Keratinocyte (primary cell): ENCODE data around the gene PPIC. TPM values are rescaled to one million over a fixed set of nuclear protein-coding genes. Genes with fewer than 3 reads are reported as not detected.

Experiments
- DNase-seq: peaks from one replicate; pipeline ENCODE4 v3.0.0-alpha.2; 2011; ENCODE audit warnings: low read depth, missing footprints, low spot score
- FAIRE-seq: peaks from 2 replicates; lab custom pipeline; 2011; peaks lifted over from hg19 to GRCh38; lab: Jason Lieb, UNC
- H2AFZ ChIP-seq: 2 replicates; pipeline ENCODE4 v1.6.0; 2012; ENCODE audit warnings: low read length, control low read depth, inconsistent platforms; ENCODE audit not compliant: control insufficient read depth
- H3K27ac ChIP-seq: 2 replicates; pipeline ENCODE4 v1.5.1; 2011; ENCODE audit warnings: low read length; ENCODE audit not compliant: control insufficient read depth, insufficient read depth
- H3K27me3 ChIP-seq: 3 replicates; pipeline ENCODE4 v1.6.0; 2011; ENCODE audit warnings: low read length; ENCODE audit not compliant: control insufficient read depth, insufficient read depth; ENCODE audit errors: extremely low read depth
- H3K36me3 ChIP-seq, 2 experiments: 2 replicates in 1 of 2; 3 replicates in 1 of 2; pipeline ENCODE4 v1.5.1; 2011; ENCODE audit warnings: low read length in 2 of 2, mild to moderate bottlenecking in 1 of 2; ENCODE audit not compliant: control insufficient read depth in 2 of 2, insufficient read depth in 2 of 2; ENCODE audit errors: extremely low read depth in 1 of 2
- H3K4me1 ChIP-seq: 3 replicates; pipeline ENCODE4 v1.5.1; 2011; ENCODE audit warnings: low read length; ENCODE audit not compliant: control insufficient read depth, insufficient read depth; ENCODE audit errors: extremely low read depth
- H3K4me2 ChIP-seq: 3 replicates; pipeline ENCODE4 v1.6.0; 2011; ENCODE audit warnings: low read depth, low read length; ENCODE audit not compliant: control insufficient read depth, insufficient read depth; ENCODE audit errors: extremely low read depth
- H3K4me3 ChIP-seq, 3 experiments: fragments of 200-600 bp in 1 of 3; sonication (generic) in 1 of 3; 2 replicates in 2 of 3; 3 replicates in 1 of 3; pipeline ENCODE4 v1.5.1; 2011 to 2016; ENCODE audit warnings: low read length in 3 of 3, mild to moderate bottlenecking in 3 of 3, control low read depth in 2 of 3, inconsistent platforms in 1 of 3, low read depth in 1 of 3, mixed read lengths in 1 of 3, mixed run types in 1 of 3, moderate library complexity in 1 of 3; ENCODE audit not compliant: control insufficient read depth in 2 of 3, insufficient read depth in 2 of 3; ENCODE audit errors: extremely low read depth in 1 of 3
- H3K79me2 ChIP-seq: 2 replicates; pipeline ENCODE4 v1.6.0; 2012; ENCODE audit warnings: low read length; ENCODE audit not compliant: control insufficient read depth, insufficient read depth
- H3K9ac ChIP-seq: 3 replicates; pipeline ENCODE4 v1.6.0; 2011; ENCODE audit warnings: low read length; ENCODE audit not compliant: control insufficient read depth, insufficient read depth; ENCODE audit errors: extremely low read depth
- H3K9me1 ChIP-seq: 3 replicates; pipeline ENCODE4 v1.6.0; 2011; ENCODE audit warnings: low read length; ENCODE audit not compliant: control insufficient read depth, insufficient read depth; ENCODE audit errors: extremely low read depth
- H3K9me3 ChIP-seq: 2 replicates; pipeline ENCODE4 v1.5.1; 2012; ENCODE audit warnings: low read depth, low read length; ENCODE audit not compliant: control insufficient read depth
- H4K20me1 ChIP-seq: 3 replicates; pipeline ENCODE4 v1.6.0; 2011; ENCODE audit warnings: low read length; ENCODE audit not compliant: control insufficient read depth, insufficient read depth; ENCODE audit errors: extremely low read depth
- CTCF ChIP-seq, 3 experiments: IDR thresholded peaks in 1 of 3; conservative IDR thresholded peaks in 1 of 3; optimal IDR thresholded peaks in 1 of 3; 2 replicates in 2 of 3; 3 replicates in 1 of 3; pipeline versions ENCODE3 to v1.5.1; 2011; ENCODE audit warnings: low read length in 3 of 3, mild to moderate bottlenecking in 3 of 3, moderate library complexity in 2 of 3, control low read depth in 1 of 3, inconsistent platforms in 1 of 3; ENCODE audit not compliant: insufficient read depth in 2 of 3; ENCODE audit errors: extremely low read depth in 1 of 3
- EZH2 ChIP-seq: IDR thresholded peaks from one replicate; pipeline ENCODE4 v1.6.1; 2012; ENCODE audit warnings: inconsistent platforms, mild to moderate bottlenecking, low read length, moderate library complexity
- dilution Hi-C: fragments of 300-500 bp; cut with MboI; formaldehyde crosslinking; loops from one replicate; pipeline ENCODE4 v1.7.0; 2020; ENCODE audit warnings: low sequenced_read_pairs; ENCODE audit not compliant: extremely low pct_ligation_motif_present
- polyA plus RNA-seq, 5 experiments: library from polyadenylated mRNA; depleted of rRNA in 3 of 5; stranded (reverse) in 3 of 5; stranded (forward) in 1 of 5; unstranded in 1 of 5; fragments of >200 nt; gene quantifications; 1 replicate in 1 of 5; 2 replicates in 3 of 5; 3 replicates in 1 of 5; pipeline versions ENCODE4 v1.2.1 to v1.2.3, GENCODE V29; 2011 to 2012; ENCODE audit warnings: missing spikeins in 2 of 5, low read depth in 1 of 5, low replicate concordance in 1 of 5

PPIC gene
- polyA plus RNA-seq, 1 donor (not counting 4 experiments of a cell fraction or from before 2014, with no cell fraction given), result 26.5 TPM

DNA sequence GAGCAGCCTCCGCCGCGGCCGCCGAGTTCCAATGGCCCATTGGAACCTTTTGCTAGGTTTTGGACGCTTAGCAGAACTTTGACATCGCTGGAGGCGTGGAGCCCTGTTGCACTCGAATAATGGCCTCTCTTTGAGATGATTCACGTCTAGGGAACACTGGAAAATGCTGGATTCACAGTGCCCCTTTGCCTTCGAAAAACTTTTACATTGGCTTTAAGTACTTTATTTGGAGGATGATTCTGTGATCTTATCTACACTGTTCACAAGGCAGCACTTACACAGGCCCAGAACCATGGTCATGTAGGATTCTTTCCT, 536 bp upstream of the PPIC start:
- no peaks in the 10 kb centered on the region for H3K9me1 ChIP-seq
- H3K4me3 ChIP-seq, result peak overlapping the region; percentile 83 to 90 (median 87)
- peaks cover 12% of the 10 kb centered on the region for H3K4me1 ChIP-seq
- H3K27ac ChIP-seq, result peak overlapping the region; percentile 66
- H3K9me3 ChIP-seq, result no peaks in the 10 kb centered on the region
- no peaks in the 10 kb centered on the region for H3K27me3 ChIP-seq
- peak overlapping the region; percentile 95 for H2AFZ ChIP-seq
- H3K79me2 ChIP-seq, result no peaks in the 10 kb centered on the region
- H3K4me2 ChIP-seq, result peak overlapping the region; percentile 87
- DNase-seq, result no peak
- dilution Hi-C loops, result no loop called here
- H3K9ac ChIP-seq, result peak overlapping the region; percentile 74
- TF ChIP-seq CTCF (optimal IDR thresholded peaks at IDR 0.05 in 1 of 3, IDR thresholded peaks at IDR 0.05 in 1 of 3, conservative IDR thresholded peaks at IDR 0.05 in 1 of 3; ENCODE audit: extremely low read depth in 1 of 3, insufficient read depth in 2 of 3, low read length in 3 of 3) (no peak), EZH2 (no peak)
- no peaks in the 10 kb centered on the region for H3K36me3 ChIP-seq
- no peak for FAIRE-seq
- H4K20me1 ChIP-seq, result no peaks in the 10 kb centered on the region

DNA sequence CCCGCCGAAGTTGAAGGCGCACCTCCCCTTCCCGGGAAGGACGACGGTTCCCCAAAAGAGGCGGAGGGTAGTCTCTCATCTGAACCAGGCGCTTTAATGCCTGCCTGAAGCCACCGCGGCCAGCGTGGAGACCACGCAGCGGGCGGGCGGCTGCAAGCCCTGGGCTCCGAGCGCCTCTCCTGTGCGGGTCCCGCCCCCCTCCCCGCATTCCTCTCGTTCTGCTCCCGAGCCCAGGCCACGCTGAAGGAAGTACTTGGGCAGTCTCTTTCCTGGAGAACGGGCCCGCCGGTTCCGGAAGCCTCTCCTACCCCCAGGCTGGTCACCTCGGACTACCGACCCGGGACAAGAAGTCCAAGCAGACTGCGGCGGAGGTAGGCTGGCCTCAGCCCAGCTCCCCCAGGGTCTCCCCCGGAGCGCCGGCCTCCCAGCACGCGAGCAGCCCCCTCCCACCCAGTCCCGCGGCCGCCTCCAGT, 571 bp downstream of the PPIC start:
- no peaks in the 10 kb centered on the region for H3K9me1 ChIP-seq
- H4K20me1 ChIP-seq, result no peaks in the 10 kb centered on the region
- TF ChIP-seq CTCF (optimal IDR thresholded peaks at IDR 0.05 in 1 of 3, IDR thresholded peaks at IDR 0.05 in 1 of 3, conservative IDR thresholded peaks at IDR 0.05 in 1 of 3; ENCODE audit: extremely low read depth in 1 of 3, insufficient read depth in 2 of 3, low read length in 3 of 3) (no peak), EZH2 (no peak)
- H3K4me3 ChIP-seq, result peak overlapping the region; percentile 83 to 90 (median 87)
- no peak for DNase-seq
- no peak for FAIRE-seq
- H3K9me3 ChIP-seq, result no peaks in the 10 kb centered on the region
- H3K27me3 ChIP-seq, result no peaks in the 10 kb centered on the region
- no peak overlapping the region for H3K27ac ChIP-seq
- peak overlapping the region; percentile 87 for H3K4me2 ChIP-seq
- dilution Hi-C loops, result no loop called here
- H3K4me1 ChIP-seq, result peaks cover 12% of the 10 kb centered on the region
- no peaks in the 10 kb centered on the region for H3K36me3 ChIP-seq
- no peaks in the 10 kb centered on the region for H3K79me2 ChIP-seq
- H2AFZ ChIP-seq, result peak overlapping the region; percentile 95
- peak overlapping the region; percentile 74 for H3K9ac ChIP-seq
